ENCODE data around the gene GNA12. TPM values are rescaled to one million over a fixed set of nuclear protein-coding genes. Genes with fewer than 3 reads are reported as not detected.

GNA12 gene
- total and polyA plus RNA-seq, 9 of the 15 experiments (the other 6 are each of a cell fraction or from before 2014, with no cell fraction given), result 0.65 to 32.7 (median 9.6) TPM

GRCh38 chr7:2844153-2845033, at the start of gene GNA12 (continued):
- TF ChIP-seq E2F6 (IDR thresholded peaks at IDR 0.05; ENCODE audit: borderline replicate concordance in 1 of 2, extremely low read depth in 1 of 2, insufficient read depth in 1 of 2, insufficient read length in 1 of 2, low read depth in 1 of 2, low read length in 1 of 2, poor library complexity in 1 of 2, severe bottlenecking in 1 of 2) (peak in 1 of 2 experiments; percentile 5), ZNF3 (CRISPR knock-in tag; IDR thresholded peaks at IDR 0.05) (no peak), SRF (CRISPR knock-in tag; IDR thresholded peaks at IDR 0.05) (peak in 1 of 2 experiments; percentile 45; a peak in 2 of 4 replicates), CTBP1 (IDR thresholded peaks at IDR 0.05; ENCODE audit: borderline replicate concordance) (peak; percentile 98), TAF9B (IDR thresholded peaks at IDR 0.05; ENCODE audit: partially characterized antibody) (no peak), KDM4B (IDR thresholded peaks at IDR 0.05; ENCODE audit: borderline replicate concordance in 2 of 2, low read depth in 1 of 2) (no peak), ZNF830 (CRISPR knock-in tag; IDR thresholded peaks at IDR 0.05) (no peak), PTTG1 (tag; IDR thresholded peaks at IDR 0.05; ENCODE audit: low read depth) (no peak), SMARCE1 (IDR thresholded peaks at IDR 0.05) (no peak), RBM25 (IDR thresholded peaks at IDR 0.05; ENCODE audit: low read depth, low read length, severe bottlenecking) (peak; percentile 98), ZNF79 (CRISPR knock-in tag; IDR thresholded peaks at IDR 0.05; ENCODE audit: low read depth) (no peak), ELF2 (CRISPR knock-in tag; IDR thresholded peaks at IDR 0.05) (no peak), RBM17 (IDR thresholded peaks at IDR 0.05; ENCODE audit: borderline replicate concordance, low read depth, low read length) (no peak), PBX2 (CRISPR knock-in tag; IDR thresholded peaks at IDR 0.05; ENCODE audit: low read depth) (peak; percentile 59), PBX2 (tag; conservative IDR thresholded peaks at IDR 0.05; ENCODE audit: low read depth) (peak; percentile 69), ZNF609 (CRISPR knock-in tag; IDR thresholded peaks at IDR 0.05; ENCODE audit: borderline replicate concordance) (no peak)

All from K562 (cell line).